HuH-7.5 (cell line): ENCODE measurements around the gene HSD3B1.
"Not testable (repeated sequence)": the region's sequence is repeated elsewhere in the genome, so short reads cannot be mapped to it uniquely, and the experiment has no call there.

Experiments used
- DNase-seq: peaks from one replicate; pipeline ENCODE4 v3.0.0; 2011; ENCODE audit warnings: low spot score

Gene HSD3B1

DNA sequence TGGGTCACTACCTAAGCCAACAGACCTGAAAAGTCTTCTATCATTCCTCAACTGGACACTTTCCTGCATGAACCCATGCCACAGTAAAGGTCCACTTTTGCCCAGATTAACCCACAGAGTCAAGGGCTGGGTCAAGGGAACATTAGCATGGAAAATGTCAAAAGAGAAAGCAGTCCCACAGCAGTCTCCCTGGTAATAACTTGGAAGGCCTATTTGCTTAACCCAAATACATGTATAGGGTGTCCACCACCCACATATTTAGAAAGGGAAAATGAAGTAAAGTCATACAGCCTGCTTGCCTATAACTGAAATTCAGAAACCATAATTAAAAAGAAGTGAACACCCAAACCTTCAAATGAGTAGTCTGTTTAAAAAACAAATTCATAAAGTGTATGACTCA lies 16.1 kb upstream of the HSD3B1 start:
- no peak for DNase-seq

DNA sequence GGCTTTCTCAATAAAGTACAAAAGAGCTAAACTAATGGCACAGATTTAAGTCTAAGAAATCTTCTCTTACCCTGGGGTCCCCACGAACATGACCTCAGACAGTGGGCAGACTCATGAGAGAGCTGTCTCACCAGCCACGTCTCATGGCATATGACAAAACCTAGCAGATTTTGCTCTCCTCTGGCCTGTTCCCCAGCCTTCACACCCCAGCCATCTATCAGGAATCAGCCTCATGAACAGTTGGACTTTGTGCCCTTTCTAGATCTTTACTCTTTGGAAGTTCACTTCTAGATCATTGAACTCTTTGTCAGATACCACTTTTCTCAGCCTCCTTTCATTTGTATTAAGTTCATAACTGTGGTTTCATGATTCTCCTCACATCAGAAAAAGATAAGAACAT lies 14.2 kb upstream of the HSD3B1 start:
- DNase-seq = no peak

DNA sequence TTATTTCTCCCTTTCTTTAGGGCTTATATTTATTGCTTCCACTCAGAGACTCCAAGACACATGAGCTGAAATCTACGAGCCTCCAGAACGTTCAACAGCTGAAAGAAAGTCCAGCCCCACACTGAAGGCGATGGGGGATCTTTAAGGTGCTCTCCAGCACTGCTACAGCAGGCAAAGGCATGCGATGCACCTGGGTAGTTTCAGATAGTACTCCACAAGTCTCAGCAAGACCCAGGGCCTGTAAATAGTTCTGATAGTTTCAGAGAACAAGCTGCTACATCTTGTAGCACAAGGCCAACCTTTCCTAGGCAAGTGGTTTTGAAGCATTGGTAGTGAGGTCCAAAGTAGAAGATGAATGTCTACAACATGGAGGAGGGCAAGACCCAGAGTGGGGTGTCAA lies 2.2 kb upstream of the HSD3B1 start:
- DNase-seq = no peak

DNA sequence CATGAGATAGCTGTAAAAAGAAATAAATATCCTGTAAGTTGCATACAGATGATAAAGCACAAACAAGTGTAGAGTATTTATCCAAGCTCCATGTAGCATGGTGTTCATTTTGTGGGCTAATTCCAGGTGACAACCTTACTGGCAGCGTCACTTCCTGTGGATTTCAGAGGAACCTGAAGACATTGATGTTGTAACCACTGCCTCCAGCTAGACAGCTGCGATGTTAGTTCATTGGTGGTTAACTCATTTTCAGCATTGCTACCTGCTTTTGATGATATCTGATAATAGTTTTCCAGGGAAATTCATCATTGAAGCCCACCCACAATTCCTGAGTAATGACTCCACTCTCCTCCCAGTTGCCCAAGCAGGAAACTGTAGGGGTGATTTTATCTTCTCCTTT lies 3.0 kb downstream of the HSD3B1 start:
- no peak for DNase-seq

DNA sequence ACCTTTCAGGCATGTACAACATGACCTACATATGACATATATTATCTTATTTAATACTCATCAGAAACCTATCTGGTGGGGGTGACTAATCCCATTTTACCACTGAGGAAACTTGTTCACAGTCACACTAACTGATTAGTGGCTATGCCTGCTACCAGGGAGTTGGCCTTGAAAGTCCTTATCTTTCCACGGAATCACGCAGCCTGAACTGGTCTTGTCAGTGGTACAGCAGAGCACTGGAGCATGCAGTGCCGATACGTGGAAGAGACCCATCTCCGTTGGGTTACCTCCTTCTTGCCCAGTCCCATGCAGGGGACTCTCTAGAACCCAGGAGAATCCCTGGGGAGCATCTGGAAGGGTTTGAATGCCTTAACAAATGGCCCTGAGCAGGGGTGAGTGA lies 8.2 kb downstream of the HSD3B1 start:
- no peak for DNase-seq

DNA sequence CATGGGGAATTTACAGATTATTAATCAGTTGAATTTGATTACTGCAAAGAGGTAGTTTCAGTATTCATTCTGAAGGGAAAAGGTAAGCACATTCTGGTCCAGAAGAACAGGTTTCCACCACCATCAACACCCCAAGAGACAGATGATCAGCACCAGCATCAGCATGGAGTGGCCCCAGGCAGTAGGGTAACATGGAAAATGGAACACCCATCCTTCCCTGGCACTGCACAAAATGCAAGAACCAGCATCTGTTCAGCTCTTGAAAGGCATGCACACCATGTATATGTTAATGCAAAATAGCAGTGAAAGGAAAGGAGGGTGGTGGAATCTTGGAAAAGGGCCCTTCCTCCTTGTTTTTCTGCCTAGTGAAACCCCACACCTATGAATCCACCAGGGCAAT lies 9.2 kb downstream of the HSD3B1 start:
- DNase-seq = no peak

DNA sequence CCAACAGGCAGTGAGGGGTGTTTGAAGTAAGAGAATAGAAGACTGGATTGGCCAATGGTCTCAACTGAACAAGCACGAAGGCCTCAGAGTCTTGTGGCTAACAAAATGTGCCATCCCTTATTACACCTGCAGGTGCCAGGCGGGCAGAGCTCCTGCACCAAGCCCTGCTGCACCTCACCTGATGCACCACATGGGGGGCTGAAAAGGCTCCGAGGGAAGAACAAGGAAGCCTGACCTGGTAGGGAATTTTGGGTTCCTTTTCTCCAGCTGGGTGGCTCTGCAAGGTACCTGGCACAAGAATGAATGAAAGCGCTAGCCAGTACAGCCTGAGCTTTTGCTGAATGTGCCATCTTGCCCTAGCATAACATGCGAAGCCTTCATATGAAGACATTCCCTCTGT lies 9.7 kb downstream of the HSD3B1 start:
- DNase-seq = no peak

DNA sequence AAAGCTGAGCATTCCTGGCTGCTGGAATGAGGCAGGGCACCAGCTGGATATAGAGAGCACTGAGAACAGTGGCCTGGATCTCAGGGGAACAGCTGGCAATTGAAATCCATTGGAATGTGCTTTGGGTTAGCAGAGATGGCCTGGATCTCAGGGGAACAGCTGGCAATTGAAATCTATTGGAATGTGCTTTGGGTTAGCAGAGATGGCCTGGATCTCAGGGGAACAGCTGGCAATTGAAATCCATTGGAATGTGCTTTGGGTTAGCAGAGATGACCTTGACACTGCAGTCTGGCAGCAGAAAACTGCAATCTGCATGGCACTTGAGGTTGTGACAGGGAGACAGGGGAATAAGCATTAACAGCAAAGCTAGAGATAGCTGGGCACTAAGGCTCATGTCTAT lies 10.7 kb downstream of the HSD3B1 start:
- DNase-seq = not testable (repeated sequence)

DNA sequence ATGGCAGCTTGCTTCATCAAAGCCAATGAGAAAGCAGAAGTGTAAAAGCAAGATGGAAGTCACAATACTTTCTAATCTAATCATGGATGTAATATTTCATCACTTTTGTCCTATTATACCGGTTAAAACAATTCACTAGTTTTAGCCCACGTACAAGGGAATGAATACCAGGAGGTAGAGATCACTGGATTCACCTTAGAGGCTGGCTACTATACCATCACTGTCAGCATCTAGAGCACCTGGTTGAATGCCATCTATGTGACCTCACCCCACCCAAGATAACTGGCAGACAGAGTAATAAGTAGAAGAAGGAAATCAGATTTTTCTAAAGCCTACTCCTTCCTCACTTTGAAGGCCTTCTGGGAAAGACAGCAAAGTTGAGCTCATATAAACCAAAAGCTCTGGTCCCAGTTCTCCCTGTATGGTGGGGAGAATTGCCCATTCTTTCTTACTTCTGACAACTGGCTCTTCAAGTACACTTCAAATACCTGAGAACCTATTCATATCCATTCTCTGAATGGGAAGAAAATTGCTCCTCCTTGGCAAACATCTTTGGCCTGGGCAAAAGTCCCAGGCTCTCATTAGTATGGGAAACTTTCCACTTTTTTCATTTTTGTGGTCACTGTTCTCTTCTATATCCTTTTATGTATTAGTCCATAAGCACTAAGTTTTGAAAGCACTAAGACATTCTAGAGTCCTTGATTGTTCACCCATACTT lies 24.8 kb downstream of the HSD3B1 start:
- DNase-seq = no peak

DNA sequence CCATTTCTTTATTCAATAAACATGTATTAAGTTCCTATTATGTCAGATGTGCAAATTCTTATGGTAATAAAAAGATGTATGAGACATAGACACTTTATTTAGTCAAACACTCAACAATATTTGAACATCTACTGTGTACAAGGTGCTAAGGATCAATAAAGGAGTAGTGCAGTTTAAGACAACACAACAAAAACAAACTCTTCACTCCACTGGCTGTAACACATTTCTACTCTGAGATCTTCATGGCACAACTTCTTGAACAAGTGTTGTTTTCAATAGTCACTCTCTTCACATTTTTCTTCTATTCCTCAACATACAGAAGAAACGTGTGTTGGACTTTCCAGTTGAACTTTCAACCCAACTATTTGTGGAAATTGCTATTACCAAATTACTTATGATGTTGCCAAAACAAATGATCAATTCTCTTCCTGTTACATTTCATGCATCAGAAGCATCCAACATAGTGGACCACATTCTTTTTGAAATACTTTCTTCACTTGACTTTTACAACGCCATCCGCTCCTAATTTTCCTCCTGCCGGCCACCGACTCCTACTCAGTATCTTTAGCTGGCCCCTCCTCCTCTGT lies 25.4 kb downstream of the HSD3B1 start:
- no peak for DNase-seq

DNA sequence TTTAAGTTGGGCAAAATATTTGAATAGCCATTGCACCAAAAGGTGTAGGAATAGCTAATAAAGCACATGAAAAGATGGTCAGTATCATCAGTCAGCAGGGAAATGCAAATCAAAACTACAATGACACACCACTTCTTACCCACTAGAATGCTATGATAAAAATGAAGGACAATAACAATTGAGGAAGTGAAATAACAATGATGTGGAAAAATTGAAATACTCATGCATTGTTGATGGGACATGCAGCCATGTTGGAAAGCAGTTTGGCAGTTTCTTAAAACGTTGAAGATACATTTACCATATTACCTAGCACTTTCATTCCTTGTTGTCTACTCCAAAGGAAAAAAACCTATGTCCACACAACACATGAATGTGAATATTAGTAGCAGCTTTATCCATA lies 28.4 kb downstream of the HSD3B1 start:
- DNase-seq = no peak

DNA sequence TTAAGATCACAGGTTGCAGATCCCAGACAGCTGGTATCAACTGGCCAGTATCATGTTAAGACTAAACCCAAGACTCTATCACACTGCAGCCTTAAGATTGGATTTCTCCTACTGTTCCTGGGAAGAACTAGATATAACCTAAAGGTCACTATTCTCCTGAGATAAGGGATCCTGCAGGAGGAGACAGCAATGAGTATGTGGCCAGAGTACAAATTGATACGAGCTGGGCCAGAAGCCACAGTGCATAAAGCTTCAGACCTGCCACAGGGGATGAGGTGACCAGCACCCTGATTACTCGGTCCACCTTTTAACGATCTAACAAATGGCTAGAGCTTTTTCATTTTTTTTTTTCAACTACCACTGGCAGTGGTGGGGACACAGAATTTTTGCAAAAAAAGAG lies 31.0 kb downstream of the HSD3B1 start:
- DNase-seq = no peak

DNA sequence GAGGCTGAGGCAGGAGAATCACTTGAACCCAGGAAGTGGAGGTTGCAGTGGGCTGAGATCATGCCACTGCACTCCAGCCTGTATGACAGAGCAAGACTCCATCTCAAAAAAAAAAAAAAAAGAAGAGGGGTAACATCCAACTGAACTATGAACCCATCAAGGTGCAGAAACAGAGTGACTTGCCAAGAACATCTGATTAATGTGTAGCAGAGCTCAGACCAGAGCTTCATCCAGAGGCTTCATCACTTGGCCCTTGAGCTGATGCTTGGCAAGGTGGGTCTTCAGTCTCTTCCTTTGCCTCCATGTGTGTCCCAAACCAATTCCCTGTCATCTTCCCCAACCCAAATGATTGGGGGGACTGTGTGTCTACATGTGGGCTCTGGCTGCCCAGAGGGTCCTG lies 32.6 kb downstream of the HSD3B1 start:
- no peak for DNase-seq

DNA sequence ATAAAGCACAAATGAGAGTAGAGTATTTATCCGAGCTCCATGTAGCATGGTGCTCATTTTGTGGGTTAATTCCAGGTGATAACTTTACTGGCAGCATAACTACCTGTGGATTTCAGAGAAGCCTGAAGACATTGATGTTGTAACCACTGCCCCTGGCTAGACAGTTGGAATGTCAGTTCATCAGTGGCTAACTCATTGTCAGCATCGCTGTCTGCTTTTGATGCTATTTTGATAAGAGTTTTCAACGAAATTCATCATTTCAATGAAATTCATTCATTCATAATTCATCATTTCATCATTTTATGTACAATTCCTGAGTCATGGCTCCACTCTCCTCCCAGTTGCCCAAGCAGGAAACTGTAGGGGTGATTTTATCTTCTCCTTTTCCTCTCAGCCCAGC lies 34.4 kb downstream of the HSD3B1 start:
- DNase-seq = no peak

DNA sequence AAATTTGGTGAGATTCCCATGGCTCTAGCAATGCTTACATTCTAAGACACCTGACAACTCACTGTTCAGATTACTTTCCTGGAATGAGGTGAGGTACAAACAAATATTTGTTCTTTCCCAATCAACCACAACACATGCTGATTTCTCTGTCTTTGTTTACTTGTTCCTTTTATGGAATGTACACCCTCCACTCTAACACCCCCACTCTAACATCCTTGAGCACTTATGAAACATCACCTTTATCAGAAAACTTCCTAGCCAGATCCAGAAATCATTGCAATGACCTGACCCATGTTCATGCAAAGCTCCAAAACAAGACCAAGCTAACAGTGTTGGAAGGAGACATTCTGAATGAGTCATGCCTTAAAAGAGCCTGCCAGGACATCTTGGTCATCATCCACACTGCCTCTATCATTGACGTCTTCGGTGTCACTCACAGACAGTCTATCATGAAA lies 35.5 kb downstream of the HSD3B1 start:
- peak; percentile 8 for DNase-seq

DNA sequence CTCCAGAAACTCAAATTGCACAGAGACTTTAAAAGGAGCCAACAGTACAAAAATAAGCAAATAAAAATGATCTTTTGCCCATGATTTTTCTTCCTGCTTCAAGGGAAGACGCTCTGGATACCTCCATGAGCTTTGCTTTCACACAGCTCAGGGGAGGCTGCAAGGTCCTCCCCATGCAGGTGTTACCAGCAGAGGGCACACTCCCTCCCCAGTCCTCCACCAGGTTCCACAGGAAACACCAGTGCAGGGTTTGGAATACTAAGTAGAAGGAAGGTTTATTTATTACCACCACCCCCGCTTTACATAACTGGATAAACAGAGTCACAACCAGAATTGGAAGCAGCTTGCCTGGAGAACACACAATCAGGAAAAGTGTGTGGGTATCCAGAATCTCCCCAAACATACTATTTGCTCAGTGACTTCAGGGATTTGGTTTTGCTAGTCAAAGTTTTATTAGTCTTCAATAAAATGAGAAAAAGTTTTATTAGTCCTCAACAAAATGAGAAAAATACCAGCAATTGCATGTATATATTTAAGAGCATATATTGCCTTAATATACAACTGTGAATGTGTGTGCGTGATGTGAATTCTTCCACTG lies 37.3 kb downstream of the HSD3B1 start:
- DNase-seq = peak; percentile 15

DNA sequence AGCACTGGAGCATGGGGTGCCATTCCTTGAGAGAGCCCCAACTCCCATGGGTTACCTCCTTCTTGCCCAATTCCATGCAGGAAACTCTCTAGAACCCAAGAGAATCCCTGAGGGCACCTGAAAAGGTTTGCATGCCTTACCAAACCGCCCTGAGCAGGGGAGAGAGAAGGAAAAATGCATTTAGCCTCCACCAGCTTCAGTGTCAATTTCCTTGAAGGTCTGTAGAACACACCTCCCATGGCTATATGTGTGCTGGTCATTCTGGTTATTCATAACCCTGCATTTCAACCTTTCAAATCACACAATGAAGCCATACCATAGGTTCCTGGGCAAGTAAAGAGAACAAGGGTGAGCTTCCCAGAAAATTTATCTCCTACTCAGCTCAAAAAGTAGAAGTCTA lies 39.6 kb downstream of the HSD3B1 start:
- no peak for DNase-seq

DNA sequence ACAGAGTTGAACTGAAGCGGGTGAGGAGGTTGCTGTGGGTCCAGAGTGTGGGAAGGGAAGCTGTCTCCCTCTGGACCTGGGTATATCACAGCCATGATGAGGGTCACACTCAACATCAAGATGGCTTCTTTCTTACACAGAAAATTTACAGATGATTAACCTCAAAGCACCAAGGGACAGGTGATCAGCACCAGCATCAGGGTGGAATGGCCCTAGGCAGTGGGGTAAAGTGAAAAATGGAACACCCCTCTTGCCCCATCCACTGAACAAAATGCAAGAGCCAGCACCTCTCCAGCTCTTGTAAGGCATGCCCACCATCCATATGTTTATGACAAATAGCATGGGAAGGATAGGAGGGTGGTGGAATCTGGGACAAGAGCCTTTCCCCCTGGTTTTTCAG lies 40.3 kb downstream of the HSD3B1 start:
- no peak for DNase-seq

DNA sequence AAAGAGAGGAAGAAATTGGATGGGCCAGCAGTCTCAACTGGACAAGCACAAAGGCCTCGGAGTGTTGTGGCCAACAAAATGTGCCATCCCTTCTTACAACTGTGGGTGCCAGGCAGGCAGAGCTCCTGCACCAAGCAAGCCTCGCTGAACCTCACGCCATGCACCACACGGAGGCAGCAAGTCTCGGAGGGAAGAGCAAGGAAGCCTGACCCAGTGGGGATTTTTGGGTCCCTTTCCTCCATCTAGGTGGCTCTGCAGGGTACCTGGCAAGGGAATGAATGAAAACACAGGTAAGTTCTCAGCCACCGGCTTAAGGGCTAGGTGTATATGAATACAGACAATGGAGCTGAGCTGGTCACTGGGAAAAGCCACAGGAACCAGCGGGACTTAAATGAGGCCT lies 40.8 kb downstream of the HSD3B1 start:
- no peak for DNase-seq

DNA sequence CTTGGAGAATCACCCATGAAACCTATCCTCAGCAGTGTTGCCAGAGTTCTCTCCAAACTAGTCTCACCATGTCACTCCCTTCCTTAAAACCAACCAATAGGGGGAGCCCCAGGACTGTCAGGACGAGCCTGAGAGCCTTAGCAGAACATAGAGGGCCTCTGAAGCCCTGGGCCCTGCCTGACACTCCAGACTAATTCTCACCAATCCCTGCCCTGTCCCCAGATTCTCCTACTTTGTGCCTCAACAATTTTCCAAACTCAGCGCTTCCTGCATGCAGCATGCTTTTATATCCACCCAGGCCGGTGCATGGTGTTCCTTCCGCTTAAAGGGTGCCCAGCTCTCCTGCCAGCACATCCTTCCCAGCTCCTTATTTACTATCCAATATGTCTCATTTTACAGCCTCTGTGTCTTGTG lies 42.7 kb downstream of the HSD3B1 start:
- DNase-seq = peak; percentile 11

DNA sequence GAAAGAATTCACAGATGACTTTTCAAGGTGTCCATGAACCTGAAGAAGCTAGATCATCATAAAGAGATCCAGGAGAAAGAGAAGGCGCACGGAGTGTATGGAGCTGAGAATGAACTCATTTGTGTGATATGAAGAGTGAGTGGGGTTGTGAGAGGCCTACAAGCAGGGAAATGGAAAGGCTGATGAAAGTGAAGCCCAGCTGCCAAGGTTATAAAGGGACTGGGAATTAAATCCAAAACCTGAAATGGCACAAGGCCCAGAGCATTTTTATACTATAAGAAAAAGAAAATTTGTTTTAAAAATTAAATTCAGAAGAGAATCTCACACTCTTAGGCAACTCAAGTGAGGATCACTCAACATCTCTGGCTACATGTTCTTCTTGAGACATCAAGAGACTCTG lies 43.4 kb downstream of the HSD3B1 start:
- DNase-seq = no peak

DNA sequence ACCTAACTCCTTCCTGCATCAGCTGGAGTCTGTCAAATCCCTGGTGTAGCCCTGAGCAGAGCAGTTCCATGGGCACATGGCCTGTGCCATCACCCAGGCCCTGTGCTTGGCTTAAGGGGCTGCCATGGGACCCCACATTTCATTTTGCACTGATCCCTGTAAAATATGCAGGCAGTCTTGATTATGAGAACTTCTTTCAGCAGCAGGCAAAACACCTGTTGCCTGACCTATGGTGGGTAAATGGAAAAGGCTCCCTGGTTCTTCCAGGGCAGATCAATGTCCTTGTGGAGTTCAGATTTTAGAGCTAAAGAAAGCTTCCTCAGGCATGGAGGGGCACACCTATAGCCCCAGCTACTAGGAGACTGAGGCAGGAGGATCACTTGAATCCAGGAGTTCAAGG lies 44.2 kb downstream of the HSD3B1 start:
- no peak for DNase-seq

DNA sequence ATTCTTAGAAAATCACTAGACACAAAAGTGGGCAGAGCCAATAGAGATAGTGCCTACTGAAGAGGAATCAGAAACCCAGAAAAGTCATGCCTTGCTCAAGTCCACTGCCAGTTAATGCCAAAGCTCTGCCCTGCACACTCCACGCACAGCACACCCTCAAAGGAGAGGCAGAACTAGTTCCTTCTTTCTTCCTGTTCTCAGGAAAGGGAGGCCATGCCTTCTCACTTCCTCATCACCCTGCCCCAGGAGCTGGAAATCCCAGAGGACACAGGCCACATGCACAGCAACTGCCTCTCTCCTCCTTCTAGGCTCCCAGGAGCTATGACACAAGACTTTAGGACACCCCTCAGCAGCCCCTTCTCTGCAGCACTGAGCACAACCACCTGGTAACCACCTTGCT lies 45.6 kb downstream of the HSD3B1 start:
- DNase-seq = not testable (repeated sequence)
